CD14-positive monocyte (primary cell): ENCODE data around the gene AGK. TPM values are rescaled to one million over a fixed set of nuclear protein-coding genes. Genes with fewer than 3 reads are reported as not detected.

Experiments used
- DNase-seq, 3 donors: peaks; one replicate each; pipeline ENCODE4 v3.0.0-alpha.2; 2011 to 2022
- H2AFZ ChIP-seq: 2 replicates; pipeline ENCODE4 v1.6.0; 2012; ENCODE audit warnings: mild to moderate bottlenecking, low read depth, low read length, inconsistent platforms; ENCODE audit not compliant: insufficient read depth, poor library complexity, severe bottlenecking
- H3K27ac ChIP-seq, 2 donors: 1 replicate in 1 of 2; 2 replicates in 1 of 2; pipeline ENCODE4 v1.5.1; 2012 to 2013; ENCODE audit warnings: low read length in 2 of 2, control low read depth in 1 of 2, inconsistent platforms in 1 of 2, low read depth in 1 of 2, mild to moderate bottlenecking in 1 of 2
- H3K27me3 ChIP-seq, 2 donors: one replicate each; pipeline versions ENCODE4 v1.6.0 to v1.6.1; 2011 to 2013; ENCODE audit warnings: low read length in 2 of 2; ENCODE audit not compliant: control insufficient read depth in 2 of 2, insufficient read depth in 2 of 2
- H3K36me3 ChIP-seq, 2 donors: replicated peaks in 1 of 2; 1 replicate in 1 of 2; 2 replicates in 1 of 2; pipeline versions ENCODE4 v1.5.1 to v1.6.1; 2012 to 2013; ENCODE audit warnings: low read length in 2 of 2, control low read depth in 1 of 2, inconsistent platforms in 1 of 2, mild to moderate bottlenecking in 1 of 2; ENCODE audit not compliant: insufficient read depth in 2 of 2, control insufficient read depth in 1 of 2
- H3K4me1 ChIP-seq, 2 donors: 1 replicate in 1 of 2; 2 replicates in 1 of 2; pipeline versions ENCODE4 v1.5.1 to v1.6.1; 2012 to 2013; ENCODE audit warnings: low read length in 2 of 2, control low read depth in 1 of 2, inconsistent platforms in 1 of 2, mild to moderate bottlenecking in 1 of 2, moderate library complexity in 1 of 2; ENCODE audit not compliant: insufficient read depth in 2 of 2, control insufficient read depth in 1 of 2
- H3K4me2 ChIP-seq: replicated peaks from 2 replicates; pipeline ENCODE3; 2012; ENCODE audit warnings: low read length, moderate library complexity, mild to moderate bottlenecking; ENCODE audit not compliant: poor library complexity, severe bottlenecking; ENCODE audit errors: extremely low read depth
- H3K4me3 ChIP-seq, 3 experiments: fragments of 200-600 bp in 1 of 3; sonication (generic) in 1 of 3; replicated peaks in 1 of 3; 1 replicate in 2 of 3; 2 replicates in 1 of 3; pipeline ENCODE4 v1.5.1; 2011 to 2013; ENCODE audit warnings: low read length in 3 of 3, mild to moderate bottlenecking in 3 of 3, control low read depth in 2 of 3, low read depth in 2 of 3, inconsistent platforms in 1 of 3, moderate library complexity in 1 of 3
- H3K79me2 ChIP-seq: 2 replicates; pipeline ENCODE4 v1.6.0; 2012; ENCODE audit warnings: mild to moderate bottlenecking, control low read depth, inconsistent platforms, low read length, moderate library complexity; ENCODE audit not compliant: insufficient read depth
- H3K9ac ChIP-seq: 2 replicates; pipeline ENCODE4 v1.6.0; 2017; ENCODE audit warnings: low read length, mild to moderate bottlenecking; ENCODE audit not compliant: insufficient read depth, poor library complexity, severe bottlenecking
- H3K9me3 ChIP-seq, 2 donors: replicated peaks in 1 of 2; 1 replicate in 1 of 2; 2 replicates in 1 of 2; pipeline versions ENCODE4 v1.5.1 to v1.6.1; 2012 to 2013; ENCODE audit warnings: low read length in 2 of 2, control low read depth in 1 of 2; ENCODE audit not compliant: control insufficient read depth in 1 of 2, insufficient read depth in 1 of 2
- H4K20me1 ChIP-seq: 2 replicates; pipeline ENCODE4 v1.6.0; 2012; ENCODE audit warnings: mild to moderate bottlenecking, low read length, control low read depth, moderate library complexity; ENCODE audit not compliant: insufficient read depth
- H3K27ac Mint-ChIP-seq, 7 donors: one replicate each; pipeline ENCODE4 v1.8.0; 2020; ENCODE audit warnings: mild to moderate bottlenecking in 7 of 7, mixed read lengths in 7 of 7, moderate library complexity in 6 of 7, inconsistent platforms in 2 of 7
- H3K27me3 Mint-ChIP-seq, 3 donors: one replicate each; pipeline ENCODE4 v1.8.0; 2021 to 2022; ENCODE audit warnings: low read depth in 3 of 3, mild to moderate bottlenecking in 3 of 3, mixed read lengths in 3 of 3, moderate library complexity in 3 of 3, inconsistent platforms in 1 of 3
- H3K36me3 Mint-ChIP-seq, 2 donors: one replicate each; pipeline ENCODE4 v1.8.0; 2020; ENCODE audit warnings: mixed read lengths in 2 of 2, inconsistent platforms in 1 of 2, mild to moderate bottlenecking in 1 of 2
- H3K4me1 Mint-ChIP-seq: one replicate; pipeline ENCODE4 v1.8.0; 2020; ENCODE audit warnings: mild to moderate bottlenecking, mixed read lengths
- H3K4me3 Mint-ChIP-seq, 2 donors: one replicate each; pipeline ENCODE4 v1.8.0; 2020; ENCODE audit warnings: mild to moderate bottlenecking in 2 of 2, mixed read lengths in 2 of 2, moderate library complexity in 1 of 2
- H3K9me3 Mint-ChIP-seq, 7 donors: one replicate each; pipeline ENCODE4 v1.8.0; 2020 to 2022; ENCODE audit warnings: mixed read lengths in 7 of 7, mild to moderate bottlenecking in 6 of 7, moderate library complexity in 6 of 7, inconsistent platforms in 2 of 7
- CTCF ChIP-seq: fragments of 200-600 bp; IDR thresholded peaks from one replicate; pipeline ENCODE4 v1.8.0; 2022; ENCODE audit warnings: antibody characterized with exemption, mild to moderate bottlenecking
- WGBS: methylation state at CpG from one replicate; pipeline ENCODE4 v1.1.5; 2013; ENCODE audit warnings: missing lambda C conversion rate; ENCODE audit not compliant: insufficient coverage; 5-methylcytosine and 5-hydroxymethylcytosine counted together
- intact Hi-C, 2 donors: fragments of 100-400 bp; cut with micrococcal nuclease; formaldehyde crosslinking; loops; one replicate each; pipeline versions ENCODE4 v1.15.0 to v1.15.1; 2023
- polyA plus RNA-seq, 3 donors: library from polyadenylated mRNA; depleted of rRNA in 1 of 3; unstranded in 2 of 3; stranded (reverse) in 1 of 3; fragments of 300-500 nt in 2 of 3; fragments of >200 nt in 1 of 3; fragmentation: Illumina TruSeq in 2 of 3; gene quantifications; 1 replicate in 2 of 3; 2 replicates in 1 of 3; pipeline ENCODE4 v1.2.3, GENCODE V29; 2012 to 2021

AGK gene
- polyA plus RNA-seq, 3 donors, result 10.0 to 11.0 (median 11.0) TPM

GRCh38 chr7:141537906-141538305, 13.3 kb upstream of the AGK start:
- no peak overlapping the region for H3K27ac ChIP-seq
- H3K36me3 ChIP-seq, result no peaks in the 10 kb centered on the region
- peaks cover 5 to 11% of the 10 kb centered on the region in 2 donors for H3K27me3 ChIP-seq
- H4K20me1 ChIP-seq, result no peaks in the 10 kb centered on the region
- Mint-ChIP-seq H3K4me3 (no peak overlapping the region), H3K9me3 (no peaks in the 10 kb centered on the region), H3K36me3 (no peaks in the 10 kb centered on the region), H3K4me1 (peaks cover 2% of the 10 kb centered on the region), H3K27me3 (peaks cover 16 to 26% (median 21%) of the 10 kb centered on the region in 3 donors), H3K27ac (no peak overlapping the region)
- no peaks in the 10 kb centered on the region for H3K4me1 ChIP-seq
- TF ChIP-seq CTCF, result no peak
- no peaks in the 10 kb centered on the region for H3K79me2 ChIP-seq
- no peak for DNase-seq
- H3K4me3 ChIP-seq, result no peak overlapping the region
- intact Hi-C loops, result loop anchor here in 1 of 2 donors (10.0 kb wide), 1 partner anchor 723 kb away; no protein-coding TSS in a partner anchor
- no peak overlapping the region for H3K9ac ChIP-seq
- no peaks in the 10 kb centered on the region for H3K9me3 ChIP-seq
- H3K4me2 ChIP-seq, result no peak overlapping the region
- no peak overlapping the region for H2AFZ ChIP-seq

GRCh38 chr7:141541375-141541774, 9.8 kb upstream of the AGK start:
- no peak overlapping the region for H3K4me3 ChIP-seq
- H3K9me3 Mint-ChIP-seq, result no peaks in the 10 kb centered on the region
- no peak overlapping the region for H3K9ac ChIP-seq

More at GRCh38 chr7:141541375-141541774, 9.8 kb upstream of the AGK start:
- no peak overlapping the region for H3K4me3 Mint-ChIP-seq
- Histone ChIP-seq H3K27ac (no peak overlapping the region), H3K36me3 (no peaks in the 10 kb centered on the region), H3K4me2 (no peak overlapping the region), H2AFZ (no peak overlapping the region), H3K9me3 (no peaks in the 10 kb centered on the region), H3K4me1 (no peaks in the 10 kb centered on the region), H3K27me3 (peaks cover 5% of the 10 kb centered on the region in 2 donors), H4K20me1 (no peaks in the 10 kb centered on the region), H3K79me2 (no peaks in the 10 kb centered on the region)
- peaks cover 11 to 25% (median 16%) of the 10 kb centered on the region in 3 donors for H3K27me3 Mint-ChIP-seq
- no peaks in the 10 kb centered on the region for H3K36me3 Mint-ChIP-seq
- TF ChIP-seq CTCF, result no peak
- WGBS, result 100% methylated on average over 1 of the region's 2 CpGs
- no peak overlapping the region for H3K27ac Mint-ChIP-seq
- no peaks in the 10 kb centered on the region for H3K4me1 Mint-ChIP-seq
- no peak for DNase-seq
- intact Hi-C loops, result no loop called here
